HEK293 (cell line): ENCODE measurements around the gene TNP2.

Source experiments
- YY2 ChIP-seq: fragments of 450-650 bp; formaldehyde crosslinking; IDR thresholded peaks from 2 replicates; pipeline ENCODE4 v1.5.1; 2016; ENCODE audit warnings: missing biosample characterization, missing genetic modification characterization
- ZBTB17 ChIP-seq: fragments of 450-650 bp; formaldehyde crosslinking; IDR thresholded peaks from 2 replicates; pipeline ENCODE4 v1.5.1; 2016; ENCODE audit warnings: missing biosample characterization, missing genetic modification characterization
- TF ChIP-seq, protein P1 (sequence below): fragments of 450-650 bp; formaldehyde crosslinking; IDR thresholded peaks from 2 replicates; pipeline ENCODE4 v1.5.1; 2016; ENCODE audit warnings: missing biosample characterization, missing genetic modification characterization

DNA sequence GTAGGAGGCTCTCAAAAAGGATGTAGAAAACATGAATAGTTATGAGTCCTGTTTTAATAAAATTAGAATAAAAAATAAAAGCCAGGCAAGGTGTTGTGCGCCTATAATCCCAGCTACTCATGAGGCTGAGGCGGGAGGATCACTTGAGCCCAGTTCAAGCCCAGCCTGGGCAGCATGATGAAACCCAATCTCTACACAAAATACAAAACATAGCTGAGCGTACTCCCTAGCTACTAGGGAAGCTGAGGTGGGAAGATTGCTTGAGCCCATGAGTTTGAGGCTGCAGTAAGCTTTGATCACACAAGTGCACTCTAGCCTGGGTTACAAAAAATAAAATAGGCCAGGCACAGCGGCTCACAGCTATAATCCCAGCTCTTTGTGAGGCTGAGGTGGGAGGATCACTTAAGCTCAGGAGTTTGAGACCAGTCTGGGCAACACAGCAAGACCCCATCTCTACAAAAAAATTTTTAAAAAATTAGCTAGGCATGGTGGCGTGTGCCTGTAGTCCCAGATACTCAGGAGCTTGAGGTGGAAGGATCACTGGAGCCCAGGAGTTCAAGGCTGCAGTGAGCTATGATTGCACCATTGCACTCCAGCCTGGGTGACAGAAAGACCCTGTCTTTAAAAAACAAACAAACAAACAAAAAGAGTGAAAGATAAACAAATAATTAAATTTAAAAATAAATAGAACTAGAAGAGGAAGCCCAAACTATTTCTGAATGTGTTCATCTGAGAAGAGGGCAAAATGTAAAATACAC lies 29.2 kb upstream of the TNP2 start:
- TF ChIP-seq, protein P1, sequence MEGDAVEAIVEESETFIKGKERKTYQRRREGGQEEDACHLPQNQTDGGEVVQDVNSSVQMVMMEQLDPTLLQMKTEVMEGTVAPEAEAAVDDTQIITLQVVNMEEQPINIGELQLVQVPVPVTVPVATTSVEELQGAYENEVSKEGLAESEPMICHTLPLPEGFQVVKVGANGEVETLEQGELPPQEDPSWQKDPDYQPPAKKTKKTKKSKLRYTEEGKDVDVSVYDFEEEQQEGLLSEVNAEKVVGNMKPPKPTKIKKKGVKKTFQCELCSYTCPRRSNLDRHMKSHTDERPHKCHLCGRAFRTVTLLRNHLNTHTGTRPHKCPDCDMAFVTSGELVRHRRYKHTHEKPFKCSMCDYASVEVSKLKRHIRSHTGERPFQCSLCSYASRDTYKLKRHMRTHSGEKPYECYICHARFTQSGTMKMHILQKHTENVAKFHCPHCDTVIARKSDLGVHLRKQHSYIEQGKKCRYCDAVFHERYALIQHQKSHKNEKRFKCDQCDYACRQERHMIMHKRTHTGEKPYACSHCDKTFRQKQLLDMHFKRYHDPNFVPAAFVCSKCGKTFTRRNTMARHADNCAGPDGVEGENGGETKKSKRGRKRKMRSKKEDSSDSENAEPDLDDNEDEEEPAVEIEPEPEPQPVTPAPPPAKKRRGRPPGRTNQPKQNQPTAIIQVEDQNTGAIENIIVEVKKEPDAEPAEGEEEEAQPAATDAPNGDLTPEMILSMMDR (tag by site-specific recombination) = no peak
- TF ChIP-seq YY2 (tag by site-specific recombination) (no peak), ZBTB17 (tag by site-specific recombination) (no peak)
